ENCODE results near the gene CELSR2.

CELSR2 gene, protein sequence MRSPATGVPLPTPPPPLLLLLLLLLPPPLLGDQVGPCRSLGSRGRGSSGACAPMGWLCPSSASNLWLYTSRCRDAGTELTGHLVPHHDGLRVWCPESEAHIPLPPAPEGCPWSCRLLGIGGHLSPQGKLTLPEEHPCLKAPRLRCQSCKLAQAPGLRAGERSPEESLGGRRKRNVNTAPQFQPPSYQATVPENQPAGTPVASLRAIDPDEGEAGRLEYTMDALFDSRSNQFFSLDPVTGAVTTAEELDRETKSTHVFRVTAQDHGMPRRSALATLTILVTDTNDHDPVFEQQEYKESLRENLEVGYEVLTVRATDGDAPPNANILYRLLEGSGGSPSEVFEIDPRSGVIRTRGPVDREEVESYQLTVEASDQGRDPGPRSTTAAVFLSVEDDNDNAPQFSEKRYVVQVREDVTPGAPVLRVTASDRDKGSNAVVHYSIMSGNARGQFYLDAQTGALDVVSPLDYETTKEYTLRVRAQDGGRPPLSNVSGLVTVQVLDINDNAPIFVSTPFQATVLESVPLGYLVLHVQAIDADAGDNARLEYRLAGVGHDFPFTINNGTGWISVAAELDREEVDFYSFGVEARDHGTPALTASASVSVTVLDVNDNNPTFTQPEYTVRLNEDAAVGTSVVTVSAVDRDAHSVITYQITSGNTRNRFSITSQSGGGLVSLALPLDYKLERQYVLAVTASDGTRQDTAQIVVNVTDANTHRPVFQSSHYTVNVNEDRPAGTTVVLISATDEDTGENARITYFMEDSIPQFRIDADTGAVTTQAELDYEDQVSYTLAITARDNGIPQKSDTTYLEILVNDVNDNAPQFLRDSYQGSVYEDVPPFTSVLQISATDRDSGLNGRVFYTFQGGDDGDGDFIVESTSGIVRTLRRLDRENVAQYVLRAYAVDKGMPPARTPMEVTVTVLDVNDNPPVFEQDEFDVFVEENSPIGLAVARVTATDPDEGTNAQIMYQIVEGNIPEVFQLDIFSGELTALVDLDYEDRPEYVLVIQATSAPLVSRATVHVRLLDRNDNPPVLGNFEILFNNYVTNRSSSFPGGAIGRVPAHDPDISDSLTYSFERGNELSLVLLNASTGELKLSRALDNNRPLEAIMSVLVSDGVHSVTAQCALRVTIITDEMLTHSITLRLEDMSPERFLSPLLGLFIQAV (N-terminal part only)

DNA sequence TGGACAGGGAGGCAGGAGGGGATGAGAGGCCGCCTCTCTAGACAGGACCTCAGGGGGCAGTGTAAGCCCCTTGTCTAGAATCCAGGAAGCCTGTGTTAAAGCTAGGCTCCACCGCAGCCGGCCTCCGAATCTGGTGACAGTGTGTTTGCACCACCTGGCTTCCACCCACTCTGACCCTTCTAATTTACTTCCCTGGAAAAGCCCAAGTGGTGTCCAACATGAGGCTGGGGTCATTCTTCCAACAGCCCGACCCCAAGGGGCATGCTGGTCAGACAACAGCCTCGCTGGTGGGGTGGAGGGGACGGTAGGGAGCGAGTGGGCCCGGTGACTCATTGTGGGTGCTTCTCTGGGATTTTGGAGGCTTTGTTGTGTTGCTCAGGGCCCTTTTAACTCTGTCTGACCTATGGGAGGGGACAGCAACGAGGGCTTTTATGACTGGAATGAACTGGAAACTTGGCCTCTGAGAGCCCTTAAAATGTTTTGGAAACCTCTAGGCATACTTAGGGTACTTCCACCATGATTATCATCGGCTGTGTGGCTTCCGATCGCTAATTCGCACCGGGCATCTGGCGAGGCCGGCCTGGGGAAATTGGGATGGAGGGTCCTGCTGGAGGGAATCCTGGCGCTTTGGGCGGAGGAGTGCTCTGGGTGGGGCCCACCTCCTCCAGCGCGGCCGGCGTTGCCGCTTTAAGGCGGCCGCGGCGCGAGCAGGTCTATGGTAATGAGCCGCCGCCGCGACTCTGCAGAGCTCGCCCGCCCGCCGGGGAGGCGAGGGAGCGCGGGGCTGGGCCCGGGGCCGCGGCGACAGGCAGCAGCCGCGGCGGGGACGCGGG is at the start of gene CELSR2:
CELSR2 (plus strand) TSS at position 743 of the 833 bp plus-strand sequence. CDS start 541 bp downstream, outside the sequence.
- Mint-ChIP-seq H3K27me3 (ENCODE audit: low read depth) (peaks cover 33% of the 10 kb centered on the region), H3K36me3 (ENCODE audit: low read depth) (no peaks in the 10 kb centered on the region), H3K27ac (no peak within 1 kb of the TSS), H3K9me3 (no peaks in the 10 kb centered on the region), H3K4me1 (ENCODE audit: low read depth) (peaks cover 4% of the 10 kb centered on the region), H3K4me3 (peak within 1 kb of the TSS; percentile 37)

- Mint-ChIP-seq H3K9me3 (no peaks in the 10 kb centered on the region), H3K27ac (peak overlapping the region; percentile 73), H3K4me3 (no peak overlapping the region), H3K36me3 (ENCODE audit: low read depth) (peaks cover 2% of the 10 kb centered on the region), H3K4me1 (ENCODE audit: low read depth) (peaks cover 18% of the 10 kb centered on the region), H3K27me3 (ENCODE audit: low read depth) (no peaks in the 10 kb centered on the region)
Observed at GRCh38 chr1:109199710-109200109, 49.6 kb upstream of the CELSR2 start.

- Mint-ChIP-seq H3K27ac (no peak overlapping the region), H3K4me3 (no peak overlapping the region), H3K36me3 (ENCODE audit: low read depth) (peaks cover 2% of the 10 kb centered on the region)
Observed at GRCh38 chr1:109201123-109201703, 48.1 kb upstream of the CELSR2 start.

DNA sequence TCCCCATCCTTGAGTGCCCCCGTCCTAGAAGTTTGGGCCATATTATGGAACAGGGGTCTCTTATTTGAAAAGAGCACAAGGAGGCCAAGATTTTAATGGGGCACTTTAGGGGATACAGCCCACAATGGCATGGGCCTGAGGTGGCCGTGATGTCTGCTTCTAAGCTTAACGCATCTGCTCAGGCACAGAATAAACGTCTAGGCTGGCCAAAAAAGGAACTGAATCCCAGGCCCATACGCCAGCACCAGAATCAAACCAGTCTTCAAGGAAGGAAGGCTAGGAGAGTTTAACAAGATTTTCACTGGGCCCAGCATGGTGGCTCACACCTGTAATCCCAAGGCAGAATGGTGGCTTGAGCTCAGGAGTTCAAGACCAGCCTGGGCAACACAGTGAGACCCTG is 44.9 kb upstream of the CELSR2 start:
- peaks cover 17% of the 10 kb centered on the region for H3K4me1 Mint-ChIP-seq (ENCODE audit: low read depth)
- no peaks in the 10 kb centered on the region for H3K9me3 Mint-ChIP-seq
- H3K27me3 Mint-ChIP-seq (ENCODE audit: low read depth) = peaks cover 5% of the 10 kb centered on the region
- H3K27ac Mint-ChIP-seq = no peak overlapping the region
- peaks cover 2% of the 10 kb centered on the region for H3K36me3 Mint-ChIP-seq (ENCODE audit: low read depth)
- no peak overlapping the region for H3K4me3 Mint-ChIP-seq

More at GRCh38 chr1:109201123-109201703, 48.1 kb upstream of the CELSR2 start:
- peaks cover 18% of the 10 kb centered on the region for H3K4me1 Mint-ChIP-seq (ENCODE audit: low read depth)
- H3K9me3 Mint-ChIP-seq = no peaks in the 10 kb centered on the region
- H3K27me3 Mint-ChIP-seq (ENCODE audit: low read depth) = no peaks in the 10 kb centered on the region

DNA sequence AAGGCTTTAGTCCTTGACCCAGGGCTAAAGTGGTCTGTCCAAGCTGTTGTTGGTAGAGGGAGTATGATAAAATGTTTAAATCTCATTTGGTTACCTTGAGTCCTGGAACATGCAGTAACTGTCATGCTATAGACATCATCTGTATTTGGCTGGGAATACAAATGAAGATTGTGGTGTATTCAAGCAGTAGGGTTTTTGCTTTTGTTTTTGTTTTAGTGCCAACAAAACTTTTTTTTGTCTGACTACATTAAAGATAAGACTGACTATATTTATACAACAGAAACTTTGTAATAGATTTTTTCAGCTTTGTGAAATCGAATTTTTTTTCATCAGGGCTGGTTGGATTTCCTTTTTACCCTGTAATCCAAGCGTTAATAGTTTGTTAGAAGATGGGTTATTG is 43.0 kb upstream of the CELSR2 start:
- no peak overlapping the region for H3K27ac Mint-ChIP-seq
- H3K36me3 Mint-ChIP-seq (ENCODE audit: low read depth) = no peaks in the 10 kb centered on the region
- no peaks in the 10 kb centered on the region for H3K9me3 Mint-ChIP-seq
- no peak overlapping the region for H3K4me3 Mint-ChIP-seq
- peaks cover 4% of the 10 kb centered on the region for H3K4me1 Mint-ChIP-seq (ENCODE audit: low read depth)
- peaks cover 7% of the 10 kb centered on the region for H3K27me3 Mint-ChIP-seq (ENCODE audit: low read depth)

DNA sequence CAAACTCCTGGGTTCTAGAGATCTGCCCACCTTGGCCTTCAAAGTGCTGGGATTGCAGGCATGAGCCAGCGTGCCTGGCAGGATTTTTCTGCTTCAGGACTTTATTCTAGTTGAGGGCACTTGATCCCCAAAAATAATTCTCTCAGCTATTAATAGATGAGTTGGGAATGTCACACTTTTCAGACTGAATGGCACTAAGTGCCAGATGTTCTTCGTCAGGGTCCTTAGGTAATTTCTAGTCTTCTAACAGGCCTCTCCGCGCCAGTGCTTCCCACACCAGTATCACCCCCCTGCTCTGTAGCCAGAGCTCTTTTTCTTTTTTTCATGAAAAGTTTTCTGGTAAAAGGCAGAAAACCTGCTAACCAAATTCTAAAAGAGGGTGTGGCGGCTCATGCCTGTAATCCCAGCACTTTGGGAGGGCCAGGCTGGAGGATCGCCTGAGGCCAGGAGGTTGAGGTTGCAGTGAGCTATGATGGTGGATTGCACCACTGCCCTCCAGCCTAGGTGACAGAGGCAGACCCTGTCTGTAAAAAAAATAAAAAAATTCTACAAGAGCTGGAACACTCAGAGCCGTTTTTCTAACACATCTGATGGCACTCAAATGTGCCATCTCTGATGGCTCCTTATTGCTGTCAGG is 41.8 kb upstream of the CELSR2 start:
- Mint-ChIP-seq H3K27me3 (ENCODE audit: low read depth) (peaks cover 7% of the 10 kb centered on the region), H3K4me3 (no peak overlapping the region), H3K27ac (no peak overlapping the region), H3K4me1 (ENCODE audit: low read depth) (peaks cover 4% of the 10 kb centered on the region), H3K36me3 (ENCODE audit: low read depth) (no peaks in the 10 kb centered on the region), H3K9me3 (no peaks in the 10 kb centered on the region)

DNA sequence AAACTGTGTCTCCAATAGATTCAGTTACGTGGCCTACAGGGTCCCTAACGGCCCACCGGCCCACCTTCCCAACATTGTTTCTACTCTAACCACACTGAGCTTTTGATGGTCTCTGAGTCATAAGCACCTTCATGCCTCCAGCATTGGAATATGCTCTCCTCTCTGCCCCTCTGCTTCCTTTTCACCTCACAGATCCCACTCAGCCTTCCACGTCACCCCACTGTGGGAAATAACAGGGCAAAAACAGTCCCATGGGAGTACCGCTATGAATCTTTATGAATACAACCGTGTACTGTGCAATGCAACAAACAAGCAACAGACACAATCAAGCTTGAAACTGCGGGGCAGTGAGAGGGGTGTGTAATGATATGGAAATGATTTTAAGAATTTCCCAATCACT is 40.9 kb upstream of the CELSR2 start:
- no peak overlapping the region for H3K27ac Mint-ChIP-seq
- H3K4me1 Mint-ChIP-seq (ENCODE audit: low read depth) = peaks cover 4% of the 10 kb centered on the region
- H3K4me3 Mint-ChIP-seq = no peak overlapping the region

DNA sequence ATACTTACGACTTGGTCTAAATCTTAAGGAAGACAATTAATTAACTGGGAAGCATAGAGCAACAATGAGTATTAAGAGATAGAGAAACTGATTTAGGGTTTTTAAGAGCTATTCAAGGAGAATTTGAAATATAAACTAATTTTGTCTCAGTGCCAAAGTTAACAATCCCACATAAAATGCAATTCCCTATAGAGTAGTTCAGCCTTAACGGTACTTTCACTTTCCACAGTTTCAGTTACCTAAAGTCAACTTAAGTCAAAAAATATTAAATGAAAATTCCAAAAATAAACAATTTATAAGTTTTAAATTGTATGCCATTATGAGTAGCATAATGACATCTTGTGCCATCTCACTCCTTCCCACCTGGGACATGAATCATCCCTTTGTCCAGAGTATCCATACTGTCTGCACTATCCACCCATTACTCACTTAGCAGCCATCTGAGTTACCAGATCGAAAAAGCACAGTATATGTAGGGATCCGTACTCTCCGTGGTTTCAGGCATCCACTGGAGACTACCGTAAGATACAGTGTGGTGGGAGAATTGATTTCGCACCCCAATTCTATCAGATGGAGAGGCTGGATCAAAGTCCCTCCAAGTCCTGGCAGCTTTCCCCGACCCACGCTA is 40.4 kb upstream of the CELSR2 start:
- H3K27me3 Mint-ChIP-seq (ENCODE audit: low read depth) = peaks cover 7% of the 10 kb centered on the region
- no peak overlapping the region for H3K4me3 Mint-ChIP-seq
- H3K4me1 Mint-ChIP-seq (ENCODE audit: low read depth) = peaks cover 4% of the 10 kb centered on the region
- H3K36me3 Mint-ChIP-seq (ENCODE audit: low read depth) = no peaks in the 10 kb centered on the region
- no peaks in the 10 kb centered on the region for H3K9me3 Mint-ChIP-seq
- no peak overlapping the region for H3K27ac Mint-ChIP-seq

More for the DNA sequence above, 40.9 kb upstream of the CELSR2 start:
- Mint-ChIP-seq H3K36me3 (ENCODE audit: low read depth) (no peaks in the 10 kb centered on the region), H3K9me3 (no peaks in the 10 kb centered on the region), H3K27me3 (ENCODE audit: low read depth) (peaks cover 7% of the 10 kb centered on the region)

DNA sequence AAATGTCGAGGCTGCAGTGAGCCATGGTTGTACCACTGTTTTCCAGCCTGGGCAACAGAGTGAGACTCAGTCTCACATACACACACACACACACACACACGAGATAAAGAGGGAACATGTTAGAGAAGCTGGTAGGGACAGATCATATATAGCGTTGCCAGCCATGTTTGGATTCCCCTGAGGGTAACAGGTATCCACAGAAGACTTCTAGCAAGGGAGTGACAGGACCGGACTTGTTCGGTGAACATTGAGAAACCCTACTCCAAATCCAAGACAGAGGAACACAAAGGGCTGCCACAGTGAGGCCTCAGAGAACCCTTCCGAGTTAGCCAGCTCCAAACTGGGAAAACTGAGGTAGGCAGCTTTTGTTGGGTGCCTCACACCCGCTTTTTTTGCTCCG is 39.3 kb upstream of the CELSR2 start:
- H3K4me3 Mint-ChIP-seq = no peak overlapping the region
- peaks cover 10% of the 10 kb centered on the region for H3K36me3 Mint-ChIP-seq (ENCODE audit: low read depth)
- H3K27me3 Mint-ChIP-seq (ENCODE audit: low read depth) = peaks cover 7% of the 10 kb centered on the region
- H3K27ac Mint-ChIP-seq = no peak overlapping the region
- peaks cover 11% of the 10 kb centered on the region for H3K4me1 Mint-ChIP-seq (ENCODE audit: low read depth)
- H3K9me3 Mint-ChIP-seq = no peaks in the 10 kb centered on the region

DNA sequence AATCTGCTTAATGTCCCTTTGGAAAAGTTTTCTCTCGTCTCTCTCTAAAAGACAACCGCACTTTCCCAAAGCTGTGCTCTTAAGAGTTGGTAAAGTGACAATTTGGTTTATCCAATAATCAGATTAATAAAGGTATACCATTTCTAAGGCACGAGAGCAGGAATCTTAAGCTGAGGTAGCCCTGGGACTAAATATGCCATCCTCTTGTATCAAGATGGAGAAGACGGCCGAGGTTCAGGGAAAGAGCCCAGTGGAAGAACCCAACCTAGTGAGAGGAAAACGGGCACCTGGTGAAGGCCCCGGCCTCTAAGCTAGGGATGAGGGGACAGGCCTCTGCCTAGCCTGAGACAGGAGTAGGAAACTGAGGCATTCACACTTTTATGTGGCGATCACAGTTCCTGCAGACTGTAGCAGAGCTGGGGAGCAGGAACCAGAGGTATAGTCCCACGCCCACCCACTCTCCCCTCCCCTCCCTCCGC is 36.0 kb upstream of the CELSR2 start:
- Mint-ChIP-seq H3K4me1 (ENCODE audit: low read depth) (peaks cover 25% of the 10 kb centered on the region), H3K9me3 (no peaks in the 10 kb centered on the region), H3K27ac (peak overlapping the region; percentile 93), H3K4me3 (peak overlapping the region; percentile 92), H3K27me3 (ENCODE audit: low read depth) (peaks cover 7% of the 10 kb centered on the region), H3K36me3 (ENCODE audit: low read depth) (peaks cover 22% of the 10 kb centered on the region)

DNA sequence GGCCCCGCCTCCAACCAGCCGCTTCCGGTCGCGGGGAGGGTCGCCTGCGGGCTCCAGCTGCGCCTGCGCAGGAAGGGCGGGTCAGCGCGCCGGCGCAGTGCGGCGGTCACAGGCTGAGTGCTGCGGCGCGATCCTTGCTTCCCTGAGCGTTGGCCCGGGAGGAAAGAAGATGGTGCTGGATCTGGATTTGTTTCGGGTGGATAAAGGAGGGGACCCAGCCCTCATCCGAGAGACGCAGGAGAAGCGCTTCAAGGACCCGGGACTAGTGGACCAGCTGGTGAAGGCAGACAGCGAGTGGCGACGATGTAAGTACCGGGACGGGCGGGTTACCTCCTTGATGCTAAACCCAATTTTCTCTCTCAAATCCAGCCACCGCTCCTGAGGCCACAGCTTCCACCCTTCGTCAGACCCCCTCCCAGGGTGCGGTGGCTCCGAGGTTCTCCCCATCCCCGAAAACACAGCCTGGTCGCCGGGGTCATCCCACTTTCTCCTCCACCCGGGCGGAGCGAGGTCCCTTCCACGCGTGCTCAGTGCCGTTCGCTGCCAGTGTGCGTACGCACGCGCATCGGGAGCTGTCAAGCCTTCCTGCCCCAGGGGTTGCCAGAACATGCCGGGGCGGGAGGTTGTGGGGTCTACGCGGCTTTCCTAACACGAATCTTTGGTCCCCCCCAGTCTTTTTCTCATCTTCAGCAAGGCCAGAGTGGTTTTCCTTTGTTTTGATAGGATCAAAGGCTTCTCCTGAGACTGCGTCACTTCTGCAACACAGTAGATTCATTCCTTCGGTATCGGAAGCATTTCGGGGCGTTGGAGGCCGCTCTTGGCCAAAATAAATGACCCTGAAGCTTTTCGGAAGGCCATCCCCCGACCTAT is 35.3 kb upstream of the CELSR2 start, which contains the start of gene SARS1:
SARS1 (plus strand) TSS at position 95 of the 870 bp plus-strand sequence; CDS start at position 170, 75 bp downstream.
- Mint-ChIP-seq H3K4me1 (ENCODE audit: low read depth) (peaks cover 27% of the 10 kb centered on the region), H3K27ac (peak within 1 kb of the TSS; percentile 93)

More for the DNA sequence above, 35.3 kb upstream of the CELSR2 start, which contains the start of gene SARS1:
- peaks cover 28% of the 10 kb centered on the region for H3K36me3 Mint-ChIP-seq (ENCODE audit: low read depth)
- peak within 1 kb of the TSS; percentile 92 for H3K4me3 Mint-ChIP-seq
- H3K9me3 Mint-ChIP-seq = no peaks in the 10 kb centered on the region
- H3K27me3 Mint-ChIP-seq (ENCODE audit: low read depth) = peaks cover 6% of the 10 kb centered on the region
